H9 (cell line): Measurements from ENCODE around the gene AKT1S1. TPM values are rescaled to one million over a fixed set of nuclear protein-coding genes. Genes with fewer than 3 reads are reported as not detected.

Experiments
- DNase-seq: peaks from one replicate; pipeline ENCODE4 v3.0.0-alpha.2; 2017
- H2AFZ ChIP-seq: one replicate; pipeline ENCODE4 v1.6.1; 2013; ENCODE audit warnings: mild to moderate bottlenecking, low read length, control low read depth, moderate library complexity
- H2AK5ac ChIP-seq: 2 replicates; pipeline ENCODE4 v1.6.1; 2013; ENCODE audit warnings: low read length, control low read depth, mixed read lengths; ENCODE audit not compliant: insufficient read length
- H2BK120ac ChIP-seq: one replicate; pipeline ENCODE4 v1.6.1; 2013; ENCODE audit warnings: low read depth, mild to moderate bottlenecking, low read length, control low read depth, inconsistent platforms; ENCODE audit not compliant: poor library complexity, severe bottlenecking
- H2BK12ac ChIP-seq: 2 replicates; pipeline ENCODE4 v1.6.1; 2013; ENCODE audit warnings: low read length, control low read depth, mixed read lengths, low read depth; ENCODE audit not compliant: insufficient read length
- H2BK15ac ChIP-seq: 2 replicates; pipeline ENCODE4 v1.6.1; 2013; ENCODE audit warnings: low read depth, low read length, control low read depth
- H2BK20ac ChIP-seq: one replicate; pipeline ENCODE4 v1.6.1; 2013; ENCODE audit warnings: low read depth, mild to moderate bottlenecking, low read length, control low read depth, inconsistent platforms; ENCODE audit not compliant: poor library complexity, severe bottlenecking
- H2BK5ac ChIP-seq: 2 replicates; pipeline ENCODE4 v1.6.1; 2013; ENCODE audit warnings: low read length, control low read depth, mixed read lengths; ENCODE audit not compliant: insufficient read length
- H3K14ac ChIP-seq: 2 replicates; pipeline ENCODE4 v1.6.1; 2013; ENCODE audit warnings: low read length, control low read depth; ENCODE audit not compliant: insufficient read depth
- H3K18ac ChIP-seq: 2 replicates; pipeline ENCODE4 v1.6.1; 2013; ENCODE audit warnings: low read depth, mild to moderate bottlenecking, mixed read lengths, low read length, control low read depth; ENCODE audit not compliant: insufficient read length
- H3K23ac ChIP-seq: 2 replicates; pipeline ENCODE4 v1.6.1; 2013; ENCODE audit warnings: low read length, control low read depth, mixed read lengths, low read depth; ENCODE audit not compliant: insufficient read length
- H3K23me2 ChIP-seq: 2 replicates; pipeline ENCODE4 v1.6.1; 2013; ENCODE audit warnings: low read depth, mild to moderate bottlenecking, mixed read lengths, low read length, control low read depth; ENCODE audit not compliant: insufficient read length, poor library complexity, severe bottlenecking
- H3K27ac ChIP-seq: 2 replicates; pipeline ENCODE4 v1.5.1; 2013; ENCODE audit warnings: low read length, control low read depth, mixed read lengths, low read depth; ENCODE audit not compliant: insufficient read length
- H3K27me3 ChIP-seq: 2 replicates; pipeline ENCODE4 v1.6.1; 2013; ENCODE audit warnings: low read length, control low read depth, inconsistent platforms; ENCODE audit not compliant: insufficient read depth
- H3K4ac ChIP-seq: 2 replicates; pipeline ENCODE4 v1.6.1; 2013; ENCODE audit warnings: low read depth, mild to moderate bottlenecking, control low read depth, inconsistent platforms, low read length, moderate library complexity
- H3K4me1 ChIP-seq: 2 replicates; pipeline ENCODE4 v1.6.1; 2013; ENCODE audit warnings: low read length, control low read depth, inconsistent platforms; ENCODE audit not compliant: insufficient read depth
- H3K4me2 ChIP-seq: 2 replicates; pipeline ENCODE4 v1.6.1; 2013; ENCODE audit warnings: low read length, control low read depth, mixed read lengths; ENCODE audit not compliant: insufficient read length, insufficient read depth
- H3K56ac ChIP-seq: 2 replicates; pipeline ENCODE4 v1.6.1; 2013; ENCODE audit warnings: low read depth, mild to moderate bottlenecking, mixed read lengths, low read length, control low read depth; ENCODE audit not compliant: insufficient read length
- H3K79me1 ChIP-seq: 2 replicates; pipeline ENCODE4 v1.6.1; 2013; ENCODE audit warnings: low read depth, mild to moderate bottlenecking, moderate library complexity, low read length, control low read depth, inconsistent platforms; ENCODE audit not compliant: insufficient read depth, poor library complexity, severe bottlenecking
- H3K79me2 ChIP-seq: 2 replicates; pipeline ENCODE4 v1.6.1; 2013; ENCODE audit warnings: low read length, control low read depth, inconsistent platforms; ENCODE audit not compliant: insufficient read depth
- H3K9ac ChIP-seq: 2 replicates; pipeline ENCODE4 v1.6.1; 2013; ENCODE audit warnings: low read length, control low read depth, mixed read lengths; ENCODE audit not compliant: insufficient read length; ENCODE audit errors: extremely low read depth
- H3K9me3 ChIP-seq: one replicate; pipeline ENCODE4 v1.6.1; 2013; ENCODE audit warnings: low read depth, low read length, inconsistent platforms; ENCODE audit not compliant: control insufficient read depth
- H3T11ph ChIP-seq: one replicate; pipeline ENCODE4 v1.6.1; 2013; ENCODE audit warnings: mild to moderate bottlenecking, low read length, control low read depth, inconsistent platforms
- H4K20me1 ChIP-seq: one replicate; pipeline ENCODE4 v1.6.1; 2013; ENCODE audit not compliant: control insufficient read depth, insufficient read length, insufficient read depth
- H4K5ac ChIP-seq: 2 replicates; pipeline ENCODE4 v1.6.1; 2013; ENCODE audit warnings: low read depth, mild to moderate bottlenecking, mixed read lengths, low read length, control low read depth; ENCODE audit not compliant: insufficient read length
- H4K8ac ChIP-seq: replicated peaks from 2 replicates; pipeline ENCODE4 v1.6.1; 2013; ENCODE audit warnings: low read length, control low read depth, mixed read lengths, low read depth; ENCODE audit not compliant: insufficient read length
- H4K91ac ChIP-seq: 2 replicates; pipeline ENCODE4 v1.6.1; 2013; ENCODE audit warnings: low read depth, mild to moderate bottlenecking, moderate library complexity, mixed read lengths, low read length, control low read depth; ENCODE audit not compliant: insufficient read length
- H3K27ac Mint-ChIP-seq, 3 experiments: 2 replicates in 2 of 3; 3 replicates in 1 of 3; pipeline ENCODE4 v1.8.0; 2020 to 2021; ENCODE audit warnings: mixed read lengths in 3 of 3, mild to moderate bottlenecking in 1 of 3, moderate library complexity in 1 of 3
- H3K27me3 Mint-ChIP-seq: 2 replicates; pipeline ENCODE4 v1.8.0; 2021; ENCODE audit warnings: low read depth, mild to moderate bottlenecking, moderate library complexity, mixed read lengths
- H3K36me3 Mint-ChIP-seq, 3 experiments: 2 replicates in 2 of 3; 3 replicates in 1 of 3; pipeline ENCODE4 v1.8.0; 2020 to 2021; ENCODE audit warnings: low read depth in 3 of 3, mixed read lengths in 3 of 3; ENCODE audit not compliant: insufficient read depth in 1 of 3
- H3K4me1 Mint-ChIP-seq, 2 experiments: 2 replicates each; pipeline ENCODE4 v1.8.0; 2020; ENCODE audit warnings: mixed read lengths in 2 of 2
- H3K4me3 Mint-ChIP-seq, 2 experiments: 2 replicates in 1 of 2; 3 replicates in 1 of 2; pipeline ENCODE4 v1.8.0; 2020 to 2021; ENCODE audit warnings: mild to moderate bottlenecking in 2 of 2, mixed read lengths in 2 of 2, moderate library complexity in 1 of 2
- H3K9me3 Mint-ChIP-seq, 2 experiments: 2 replicates in 1 of 2; 3 replicates in 1 of 2; pipeline ENCODE4 v1.8.0; 2020; ENCODE audit warnings: mild to moderate bottlenecking in 2 of 2, mixed read lengths in 2 of 2, moderate library complexity in 1 of 2
- CTCF ChIP-seq: fragments of 200-600 bp; sonication (generic); conservative IDR thresholded peaks from 3 replicates; pipeline ENCODE4 v1.8.0; 2021; ENCODE audit warnings: antibody characterized with exemption, mild to moderate bottlenecking
- WGBS: extraction: QIAGEN DNeasy Blood & Tissue Kit; methylation state at CpG from one replicate; pipeline ENCODE4 v1.1.7; 2013; ENCODE audit warnings: missing lambda C conversion rate, low lambda C conversion rate, mixed read lengths; ENCODE audit not compliant: insufficient read length; ENCODE audit errors: extremely low coverage; 5-methylcytosine and 5-hydroxymethylcytosine counted together
- total RNA-seq: library from RNA; stranded (reverse); gene quantifications from 2 replicates; pipeline ENCODE4 v1.2.1, GENCODE V29; 2021

The AKT1S1 gene
- total RNA-seq, 1 experiment from 2014 or later: 43.5 TPM

GRCh38 chr19:49918089-49918488, 40.9 kb upstream of the AKT1S1 start:
- Histone ChIP-seq H2AK5ac (no peak overlapping the region), H2BK12ac (no peak overlapping the region), H2AFZ (no peak overlapping the region), H3K79me1 (peaks cover 12% of the 10 kb centered on the region), H3K27me3 (no peaks in the 10 kb centered on the region), H2BK5ac (no peak overlapping the region), H3K14ac (no peak overlapping the region), H3K56ac (no peak overlapping the region), H2BK15ac (no peak overlapping the region), H3K4ac (no peak overlapping the region), H4K8ac (no peak overlapping the region), H2BK20ac (no peak overlapping the region), H3K23me2 (no peaks in the 10 kb centered on the region), H2BK120ac (no peak overlapping the region), H3K18ac (no peak overlapping the region), H3K23ac (no peak overlapping the region), H4K20me1 (peaks cover 4% of the 10 kb centered on the region), H3T11ph (no peak overlapping the region), H3K4me2 (no peak overlapping the region), H3K79me2 (peaks cover 20% of the 10 kb centered on the region; the same call in 1 of the 2 replicates), H3K27ac (no peak overlapping the region), H3K9ac (no peak overlapping the region), H4K91ac (no peak overlapping the region), H3K4me1 (no peaks in the 10 kb centered on the region), H3K9me3 (no peaks in the 10 kb centered on the region), H4K5ac (no peak overlapping the region)
- Mint-ChIP-seq H3K27ac (no peak overlapping the region; a peak in 1 of 7 replicates), H3K36me3 (peaks cover 56 to 87% (median 83%) of the 10 kb centered on the region in 3 experiments), H3K4me1 (peaks cover 27 to 41% of the 10 kb centered on the region in 2 experiments), H3K27me3 (no peaks in the 10 kb centered on the region), H3K9me3 (peaks cover 0 to 3% of the 10 kb centered on the region in 2 experiments; a peak in 1 of 5 replicates), H3K4me3 (no peak overlapping the region)
- TF ChIP-seq CTCF: no peak
- WGBS: no CpG with 5 or more reads among the region's 8 CpGs
- DNase-seq: no peak
